GM19025 (cell line): ENCODE results near the gene ADAP1.
"Not testable (repeated sequence)": the region's sequence is repeated elsewhere in the genome, so short reads cannot be mapped to it uniquely, and the experiment has no call there.

ENCODE experiments used
- ATAC-seq: cut with Tn5 transposase; IDR thresholded peaks from one replicate; pipeline ENCODE4 v1.9.1; 2021; ENCODE audit warnings: mild to moderate bottlenecking, low read depth, moderate library complexity; ENCODE audit not compliant: unreplicated experiment

ADAP1 gene

DNA sequence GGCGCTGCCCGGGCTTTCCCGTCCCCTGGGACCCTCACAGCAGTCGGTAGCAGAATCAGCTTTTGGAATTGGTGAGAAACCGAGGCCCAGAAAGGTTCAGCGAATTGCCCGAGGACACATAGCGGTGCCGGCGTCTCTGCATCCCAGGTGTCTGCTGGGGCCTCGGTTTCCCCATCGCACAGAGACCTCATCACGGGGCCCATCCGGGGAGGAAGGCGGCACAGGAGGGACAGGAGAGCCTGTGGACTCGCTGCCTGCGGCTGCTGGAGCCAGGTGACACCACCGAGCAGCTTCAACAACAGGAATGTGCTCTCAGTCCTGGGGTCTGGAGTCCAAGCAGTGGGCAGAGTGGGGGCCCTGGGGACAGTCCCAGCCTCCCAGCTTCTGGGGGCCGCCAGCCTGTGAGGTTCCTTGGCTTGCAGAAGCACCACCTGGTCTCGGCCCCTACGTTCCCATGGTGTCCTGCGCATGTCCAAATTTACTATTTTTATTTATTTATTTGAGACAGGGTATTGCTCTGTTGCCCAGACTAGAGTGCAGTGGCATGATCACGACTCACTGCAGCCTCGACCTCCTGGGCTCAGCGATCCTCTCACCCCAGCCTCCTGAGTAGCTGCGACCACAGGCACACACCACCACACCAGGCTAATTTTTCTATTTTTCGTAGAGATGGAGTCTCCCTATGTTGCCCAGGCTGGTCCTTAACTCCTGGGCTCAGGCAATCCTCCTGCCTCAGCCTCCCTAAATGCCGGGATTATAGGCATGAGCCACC is 21.4 kb upstream of the ADAP1 start:
- ATAC-seq, result no peak

DNA sequence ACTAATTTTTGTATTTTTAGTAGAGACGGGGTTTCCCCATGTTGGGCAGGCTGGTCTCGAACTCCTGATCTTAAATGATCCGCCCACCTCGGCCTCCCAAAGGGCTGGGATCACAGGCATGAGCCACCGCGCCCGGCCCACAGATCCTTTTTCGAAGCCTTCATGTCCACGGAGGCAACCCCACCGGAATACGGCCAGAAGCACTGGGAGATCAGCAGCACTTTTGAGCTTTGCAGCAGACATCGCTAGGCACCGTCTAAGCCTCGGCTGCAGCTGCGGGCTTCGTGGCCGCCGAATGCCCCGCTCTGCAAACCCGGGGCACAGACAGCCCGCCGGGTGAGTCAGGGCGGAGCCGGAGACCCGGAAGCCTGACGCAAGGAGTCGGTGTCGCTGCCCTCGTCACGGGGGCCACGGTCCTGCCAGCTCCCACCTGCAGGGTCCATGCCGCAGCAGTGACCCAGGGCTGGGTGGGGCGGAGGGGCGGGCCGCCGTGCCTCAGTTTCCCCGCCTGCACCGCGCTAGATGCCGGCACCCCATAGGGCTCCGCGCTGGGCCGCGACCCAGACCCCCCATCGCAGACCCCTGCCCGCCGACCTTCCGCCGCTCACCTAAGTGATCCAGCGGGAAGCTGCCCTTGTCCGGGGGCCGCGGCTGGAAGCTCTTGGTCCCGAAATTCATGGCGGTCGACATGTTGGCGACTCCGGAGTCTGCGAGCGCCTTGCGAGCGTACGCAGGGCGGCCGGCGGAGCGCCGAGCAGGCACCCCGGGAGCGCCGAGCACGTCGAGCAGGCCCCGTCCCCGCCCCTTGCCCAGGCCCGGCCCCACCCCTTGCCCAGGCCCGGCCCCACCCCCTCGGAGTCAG is 20.6 kb upstream of the ADAP1 start, which contains the start of gene COX19:
Gene COX19 (minus strand): TSS at position 730 of the 862 bp plus-strand sequence. CDS start 40 bp downstream, at position 690.
- peak; percentile 68 for ATAC-seq

DNA sequence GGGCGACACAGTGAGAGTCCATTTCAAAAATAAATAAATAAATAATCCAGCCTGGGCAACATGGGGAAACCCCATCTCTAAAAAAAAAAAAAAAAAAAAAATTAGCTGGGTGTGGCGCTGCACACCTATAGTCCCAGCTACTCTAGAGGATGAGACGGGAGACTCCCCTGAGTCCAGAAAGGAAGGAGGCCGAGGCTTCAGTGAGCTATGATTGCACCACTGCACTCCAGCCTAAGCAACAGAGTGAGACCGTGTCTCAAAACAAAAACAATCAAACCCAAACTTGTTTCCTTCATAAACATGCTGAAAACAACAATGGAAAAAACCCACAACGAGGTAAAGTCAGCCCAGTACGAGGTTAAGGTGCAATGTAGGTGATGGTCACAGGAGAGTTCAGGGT is 19.7 kb upstream of the ADAP1 start:
- no peak for ATAC-seq

DNA sequence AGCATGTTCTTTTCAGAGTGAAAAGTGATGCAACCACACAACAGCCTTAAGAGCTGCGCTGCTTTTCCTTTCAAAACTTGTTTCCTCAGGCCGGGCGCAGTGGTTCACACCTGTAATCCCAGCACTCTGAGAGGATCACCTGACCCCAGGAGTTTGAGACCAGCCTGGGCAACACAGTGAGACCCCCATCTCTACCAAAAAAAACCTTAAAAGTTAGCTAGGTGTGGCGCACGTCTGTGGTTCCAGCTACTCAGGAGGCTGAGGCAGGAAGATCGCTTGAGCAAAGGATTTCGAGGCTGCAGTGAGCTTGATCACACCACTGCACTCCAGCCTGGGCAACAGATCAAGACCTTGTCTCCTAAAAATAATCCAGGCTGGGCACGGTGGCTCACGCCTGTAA is 18.8 kb upstream of the ADAP1 start:
- ATAC-seq, result no peak

DNA sequence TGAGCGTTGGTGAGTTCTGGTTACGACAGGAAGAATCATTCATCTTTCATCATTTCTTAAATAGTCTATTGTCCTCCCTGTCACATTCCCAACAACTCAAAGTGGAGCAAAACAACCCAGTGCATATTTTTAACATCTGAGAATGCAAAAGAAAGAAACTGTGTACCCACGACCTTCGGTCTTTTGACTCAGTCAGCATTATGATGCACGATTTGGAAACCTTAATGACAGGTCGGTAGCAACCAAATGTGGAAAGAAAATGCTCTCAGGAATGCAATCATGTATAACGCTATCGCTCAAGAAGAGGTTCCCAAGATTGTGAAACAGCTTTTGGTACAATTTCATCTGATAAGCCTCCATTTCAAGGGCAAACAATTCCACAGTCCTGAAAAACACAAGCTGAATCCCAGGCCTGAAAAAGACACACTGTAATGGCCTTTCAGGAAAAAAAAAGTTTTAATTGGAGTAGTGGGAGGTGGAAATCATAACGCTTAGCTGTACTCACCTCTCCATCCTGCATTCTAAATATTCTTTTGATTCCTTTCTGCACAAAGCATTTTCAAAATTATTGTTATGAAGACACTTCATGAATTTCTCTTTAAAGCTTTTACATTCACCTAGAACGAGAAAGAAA is 18.3 kb upstream of the ADAP1 start:
- no peak for ATAC-seq

DNA sequence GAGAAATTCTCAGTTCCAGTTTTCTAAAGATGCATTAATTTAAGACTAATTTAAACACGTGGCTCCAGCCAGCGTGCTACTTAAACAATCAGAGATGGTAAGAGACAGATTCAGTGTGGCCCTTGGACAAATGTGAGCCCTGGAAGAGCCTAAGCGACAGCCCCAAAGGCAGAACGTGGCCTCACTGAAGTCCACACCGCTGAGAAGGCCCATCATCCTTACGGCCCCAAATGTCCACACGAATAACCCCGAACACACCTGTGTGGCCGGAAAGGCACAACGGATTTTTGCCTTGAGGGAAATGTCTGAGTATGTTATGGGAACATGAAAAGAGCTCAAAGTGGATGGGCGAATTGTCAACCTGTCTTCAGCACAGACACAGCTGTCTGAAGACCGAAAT is 17.6 kb upstream of the ADAP1 start:
- no peak for ATAC-seq

DNA sequence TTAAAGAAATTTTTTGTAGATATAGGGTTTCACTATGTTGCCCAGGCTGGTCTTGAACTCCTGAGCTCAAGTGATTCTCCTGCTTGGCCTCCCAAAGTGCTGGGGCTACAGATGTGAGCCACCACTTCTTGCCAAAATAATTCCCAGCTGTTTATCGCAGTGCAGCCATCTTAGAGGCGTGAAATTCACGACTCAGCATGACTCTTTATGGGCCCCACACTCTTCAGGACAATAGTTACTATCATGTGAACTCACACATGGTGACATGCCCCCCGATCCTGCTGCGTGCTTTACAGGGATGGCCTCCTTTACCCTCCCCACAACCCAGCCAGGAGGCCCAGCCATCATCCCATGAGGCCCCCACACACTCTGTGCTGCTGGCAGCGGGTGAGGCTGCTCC is 16.3 kb upstream of the ADAP1 start:
- no peak for ATAC-seq

DNA sequence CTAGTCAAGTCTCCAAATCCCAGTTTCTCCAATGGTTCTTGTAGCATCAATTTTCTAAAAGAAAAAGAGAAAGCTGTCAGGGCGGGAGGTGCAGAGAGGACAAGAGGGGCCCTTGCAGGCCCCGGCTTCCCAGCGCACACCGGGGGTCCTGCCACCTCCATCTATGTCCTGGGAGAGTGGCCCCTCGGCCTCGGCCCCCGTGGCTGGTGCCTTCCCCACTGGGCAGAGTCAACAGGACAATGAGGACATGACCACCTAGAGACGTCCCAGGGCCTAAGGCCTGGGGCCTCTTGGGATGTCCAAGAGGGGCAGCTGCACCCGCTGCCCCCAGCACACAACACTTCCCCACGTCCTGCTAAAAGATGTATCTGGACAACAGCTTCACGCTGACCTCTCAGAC is 14.9 kb upstream of the ADAP1 start:
- no peak for ATAC-seq

DNA sequence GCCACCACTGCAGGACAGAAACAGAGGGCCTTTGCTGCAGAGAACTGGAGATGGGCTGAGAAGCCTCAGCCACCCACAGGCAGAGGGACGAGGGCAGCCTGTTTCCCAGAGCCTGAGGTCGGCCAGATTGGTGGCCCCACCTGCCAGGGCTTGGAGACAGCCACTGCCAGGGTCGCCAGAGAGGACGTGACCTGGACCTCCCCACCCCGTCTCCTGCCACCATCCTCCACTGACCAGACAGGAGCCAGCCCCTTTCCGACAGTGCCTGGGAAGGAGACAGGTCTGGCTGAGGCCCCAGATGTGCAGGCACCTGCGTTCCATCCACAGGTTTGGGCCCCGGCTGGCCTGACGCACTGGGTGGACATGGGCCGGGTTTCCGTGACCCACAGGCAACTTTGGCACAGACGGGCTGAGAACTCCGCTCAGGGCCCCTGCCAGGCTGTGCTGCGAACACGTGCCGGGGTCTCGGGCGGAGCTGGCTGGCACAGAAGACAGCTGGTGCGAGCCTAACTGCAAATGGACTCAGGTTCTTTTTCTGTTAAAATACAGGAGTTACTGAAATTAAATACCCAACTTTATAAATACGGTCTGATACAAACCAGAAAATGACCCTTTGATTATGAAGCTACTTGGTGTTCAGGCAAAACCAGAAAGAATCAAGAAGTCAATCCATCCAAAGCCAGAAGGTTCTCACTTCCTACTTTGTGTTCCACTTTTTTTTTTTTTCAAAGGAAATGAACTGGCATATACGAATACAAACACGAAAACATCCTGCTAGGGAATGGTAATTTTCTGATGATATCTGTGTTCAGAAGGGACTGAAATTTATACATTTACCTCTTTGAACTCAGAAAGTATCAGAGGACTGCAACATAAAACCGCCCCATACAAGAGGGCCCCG is 14.0 kb upstream of the ADAP1 start:
- no peak for ATAC-seq

DNA sequence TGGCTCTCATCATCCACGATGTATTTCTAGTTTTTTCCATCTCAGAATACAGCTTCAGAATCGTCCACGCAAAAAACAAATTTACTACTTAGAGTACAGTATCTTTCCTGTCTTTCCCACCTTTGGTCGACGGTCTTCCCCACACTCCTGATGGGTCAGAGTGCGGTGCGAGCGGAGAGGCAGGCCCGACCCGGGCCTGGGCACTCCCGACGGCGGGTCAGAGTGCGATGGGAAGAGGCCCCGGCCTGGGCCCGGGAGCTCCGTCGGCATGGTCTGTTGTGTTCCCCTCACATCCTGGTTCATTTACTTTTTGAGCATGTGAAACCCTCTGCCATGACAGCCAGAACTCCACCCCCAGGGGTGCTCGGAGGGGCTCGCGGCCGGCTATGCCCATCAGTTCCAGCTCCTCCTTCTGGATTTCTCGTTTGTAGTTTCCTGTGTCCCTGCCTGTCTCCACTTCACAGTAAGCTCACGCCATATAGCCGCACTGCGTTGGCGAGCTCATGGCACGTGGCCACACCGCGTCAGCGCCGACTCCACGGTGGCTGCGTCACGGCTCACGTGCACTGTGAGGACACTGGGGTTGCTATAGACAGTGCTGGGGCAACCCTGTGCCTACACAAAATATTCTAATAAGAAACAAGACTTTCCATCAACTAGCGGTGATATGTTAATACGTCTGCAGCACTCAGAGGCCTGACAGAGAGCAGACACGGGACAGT is 13.0 kb upstream of the ADAP1 start:
- ATAC-seq, result no peak

DNA sequence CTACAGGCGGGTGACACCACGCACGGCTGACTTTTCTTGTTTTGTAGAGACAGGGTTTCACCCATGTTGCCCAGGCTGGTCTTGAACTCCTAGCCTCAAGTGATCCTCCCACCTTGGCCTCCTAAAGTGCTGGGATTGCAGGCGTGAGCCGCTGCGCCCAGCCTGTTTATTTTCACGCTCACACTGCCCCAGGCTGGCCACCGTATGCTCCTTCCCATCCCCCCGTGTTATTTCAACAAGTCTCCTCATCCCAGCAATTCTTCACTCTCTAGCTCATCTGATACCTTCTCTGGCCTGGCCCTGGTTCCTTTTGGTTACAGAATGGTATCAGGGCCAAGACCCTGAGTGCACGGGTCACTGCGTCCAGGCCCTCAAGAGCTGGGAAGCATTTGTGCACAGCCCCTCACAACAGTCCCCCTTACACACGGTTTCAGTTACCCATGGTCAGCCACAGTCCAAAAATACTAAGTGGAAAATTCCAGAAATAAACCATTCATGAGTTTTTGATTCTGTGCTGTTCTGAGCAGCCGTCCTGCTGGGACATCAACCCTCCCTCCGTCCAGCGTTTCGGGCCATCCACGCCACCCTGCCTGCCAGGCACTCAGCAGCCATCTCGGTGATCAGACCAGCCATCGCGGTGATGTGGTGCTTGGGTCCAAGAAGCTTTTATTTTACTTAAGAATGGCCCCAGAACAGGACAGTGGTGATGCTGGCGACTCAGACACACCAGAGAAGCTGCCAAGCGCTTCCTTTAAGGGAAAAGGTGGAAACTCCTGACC is 12.0 kb upstream of the ADAP1 start:
- ATAC-seq, result no peak

DNA sequence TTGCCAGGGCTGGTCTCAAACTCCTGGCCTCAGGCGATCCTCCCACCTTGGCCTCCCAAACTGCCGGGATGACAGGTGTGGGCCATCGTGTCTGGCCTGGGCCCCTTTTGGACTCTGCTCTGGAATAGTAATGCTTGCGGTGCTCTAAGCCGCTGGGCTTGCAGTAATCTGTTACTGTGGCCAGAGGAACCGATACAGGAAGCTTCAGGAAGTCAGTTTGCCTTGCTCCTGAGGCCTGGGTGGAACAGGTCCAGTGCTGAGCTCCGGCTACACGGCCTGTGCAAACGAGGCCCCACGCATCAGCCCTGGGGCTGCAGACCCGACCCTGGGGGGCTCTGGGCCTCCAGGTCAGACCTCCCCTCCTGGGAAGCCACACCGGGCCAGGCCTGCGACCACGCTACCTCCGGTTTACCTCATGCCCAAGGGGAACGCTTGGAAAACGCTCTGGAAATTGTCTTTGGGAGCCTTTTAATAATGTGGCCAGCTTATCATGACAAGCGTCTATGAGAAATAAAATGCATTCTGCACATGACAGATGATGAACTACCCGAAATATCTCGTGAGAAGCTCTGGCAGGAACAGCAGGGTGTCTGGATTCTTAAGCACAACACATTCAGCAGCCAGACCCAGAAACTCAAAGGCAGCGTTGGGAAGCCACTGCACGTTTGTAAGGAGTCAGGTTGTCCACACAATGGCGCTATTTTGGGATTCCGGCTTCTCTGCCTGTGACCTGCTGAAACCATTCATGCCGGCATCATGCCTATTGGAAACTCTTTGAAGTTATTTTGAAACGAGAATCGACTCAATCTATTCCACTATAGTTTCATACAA is 10.1 kb upstream of the ADAP1 start:
- no peak for ATAC-seq

DNA sequence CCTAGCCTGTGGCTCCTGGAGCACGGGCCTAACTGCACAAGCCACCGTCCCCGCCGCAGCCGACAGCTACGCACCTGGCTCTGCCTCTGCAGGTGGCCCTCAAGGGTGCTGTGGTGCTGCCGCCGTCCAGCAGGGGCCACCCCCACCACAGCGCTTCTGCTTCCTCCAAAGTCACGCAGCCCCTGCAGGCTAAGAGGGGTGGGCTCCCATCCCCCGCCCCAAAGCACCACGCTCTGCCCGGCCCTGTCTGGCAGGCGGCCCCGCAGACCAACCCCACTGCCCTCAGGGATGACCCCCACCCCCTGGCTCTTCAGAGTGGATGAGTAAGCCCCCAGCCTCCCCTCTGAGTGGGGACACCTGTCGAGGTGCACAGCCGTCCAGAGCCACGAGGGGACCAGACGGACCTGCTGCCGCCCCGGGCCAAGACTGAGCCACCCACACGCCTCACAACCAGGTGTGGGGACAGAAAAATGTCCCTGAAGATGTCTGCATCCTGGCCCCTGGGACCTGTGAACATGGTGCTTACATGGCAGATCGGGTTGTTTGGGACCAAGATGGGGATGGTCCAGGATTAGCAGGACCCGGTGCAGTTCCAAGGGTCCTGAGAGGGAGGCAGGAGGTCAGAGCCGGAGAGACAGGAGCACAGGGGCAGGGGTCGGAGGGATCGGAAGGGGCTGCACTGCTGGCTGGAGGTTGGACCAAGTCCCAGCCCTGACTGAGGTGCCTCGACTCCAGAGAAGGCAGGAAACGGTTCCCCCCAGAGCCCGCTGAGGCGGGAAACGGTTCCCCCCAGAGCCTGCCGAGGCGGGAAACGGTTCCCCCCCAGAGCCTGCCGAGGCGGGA is 9.0 kb upstream of the ADAP1 start:
- no peak for ATAC-seq

DNA sequence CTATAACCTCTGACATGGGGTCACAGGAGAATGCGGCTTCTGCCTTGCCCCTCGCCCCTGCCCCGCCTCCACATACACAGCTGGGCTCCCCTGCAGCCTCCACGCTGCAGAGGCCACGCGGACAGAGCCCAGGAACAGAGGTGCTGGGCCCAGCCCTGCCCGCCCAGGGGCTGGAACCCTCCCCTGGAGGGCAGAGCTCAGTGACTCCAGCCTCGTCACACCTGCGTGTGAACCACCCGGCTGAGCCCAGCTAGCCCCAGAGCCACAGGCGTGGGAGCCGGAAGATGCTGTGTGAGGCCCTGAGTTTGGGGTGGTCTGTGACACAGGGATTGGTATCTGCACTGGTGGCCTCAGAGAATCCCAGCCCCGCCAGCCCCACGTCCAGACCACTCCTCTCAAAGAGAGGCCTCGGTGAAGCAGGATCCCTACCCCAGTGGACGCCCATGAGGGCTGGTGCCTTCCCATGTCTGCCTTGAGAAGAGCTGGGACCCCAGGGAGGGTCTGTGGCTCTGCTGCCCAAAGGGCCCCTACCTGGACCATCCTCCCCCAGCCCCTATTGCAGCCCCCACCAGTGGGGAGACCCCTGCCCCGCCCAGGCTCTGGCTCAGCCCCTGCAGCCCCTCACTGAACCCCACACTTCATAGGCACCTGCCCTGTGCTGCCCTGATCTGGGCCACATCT is 8.1 kb upstream of the ADAP1 start:
- no peak for ATAC-seq

DNA sequence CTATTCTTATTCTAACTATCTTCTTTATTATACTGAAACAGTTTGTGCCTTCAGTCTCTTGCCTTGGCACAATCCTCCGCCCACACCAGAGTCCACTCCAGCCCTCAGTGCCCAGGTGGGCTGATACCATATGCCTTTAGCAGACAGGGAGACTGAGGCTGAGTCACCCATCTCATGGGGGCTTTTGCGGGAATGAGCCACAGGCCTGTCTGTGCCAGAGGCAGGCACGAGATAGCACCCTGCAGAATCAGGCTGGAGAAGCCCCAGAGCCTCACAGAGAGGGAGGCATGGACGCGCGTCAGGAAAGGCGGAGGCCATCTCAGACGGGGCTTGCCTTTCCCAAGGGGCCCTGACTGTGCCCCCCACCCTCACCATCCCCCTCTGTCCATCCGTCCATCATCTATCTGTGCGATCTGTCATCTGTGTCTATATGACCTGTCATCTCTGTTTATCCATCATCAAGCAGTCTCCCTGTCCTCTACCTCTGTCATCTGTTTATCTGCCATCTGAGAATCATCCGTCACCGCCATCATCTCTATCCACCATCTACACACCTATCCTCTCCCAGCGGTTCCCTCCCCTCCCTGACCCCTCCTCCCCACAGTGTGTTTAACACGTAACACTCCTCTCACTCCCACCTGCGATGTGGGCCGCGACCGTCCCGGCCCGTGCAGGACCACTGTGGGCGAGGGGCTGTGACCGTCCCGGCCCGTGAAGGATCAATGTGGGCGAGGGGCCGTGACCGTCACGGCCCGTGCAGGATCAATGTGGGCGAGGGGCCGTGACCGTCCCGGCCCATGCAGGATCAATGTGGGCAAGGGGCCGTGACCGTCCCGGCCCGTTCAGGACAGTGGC is 7.3 kb upstream of the ADAP1 start:
- ATAC-seq, result no peak

DNA sequence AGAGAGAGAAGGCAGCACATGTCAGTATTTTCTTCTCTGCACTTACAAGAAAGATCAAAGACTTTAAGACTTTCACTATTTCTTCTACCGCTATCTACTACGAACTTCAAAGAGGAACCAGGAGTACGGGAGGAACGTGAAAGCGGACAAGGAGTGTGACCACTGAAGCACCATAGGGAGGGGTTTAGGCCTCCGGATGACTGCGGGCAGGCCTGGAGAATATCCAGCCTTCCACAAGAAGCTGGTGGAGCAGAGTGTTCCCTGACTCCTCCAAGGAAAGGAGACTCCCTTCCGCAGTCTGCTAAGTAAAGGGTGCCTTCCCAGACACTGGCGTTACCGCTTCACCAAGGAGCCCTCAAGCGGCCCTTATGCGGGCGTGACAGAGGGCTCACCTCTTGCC is 6.5 kb upstream of the ADAP1 start:
- ATAC-seq, result not testable (repeated sequence)
